ENCODE data around the gene SLC5A7. TPM values are rescaled to one million over a fixed set of nuclear protein-coding genes. Genes with fewer than 3 reads are reported as not detected.

Gene SLC5A7
- total RNA-seq, 1 experiment from 2014 or later, result not detected

GRCh38 chr2:108048752-108049151 is 62.4 kb downstream of the SLC5A7 start:
- Histone ChIP-seq H3K9me3 (ENCODE audit: low read length) (0 out of 2 replicates have a peak, but pooled peaks cover 4% of the 10 kb centered on the region), H3K4me3 (ENCODE audit: low read length) (no peak overlapping the region), H3K27ac (ENCODE audit: low read length) (no peak overlapping the region), H3K79me2 (ENCODE audit: low read length) (no peaks in the 10 kb centered on the region), H3K9ac (ENCODE audit: low read length) (no peak overlapping the region), H3K27me3 (ENCODE audit: low read length) (peaks cover 58% of the 10 kb centered on the region), H3K36me3 (ENCODE audit: low read depth, low read length) (no peaks in the 10 kb centered on the region), H3F3A (ENCODE audit: low read length, unreplicated experiment) (no peaks in the 10 kb centered on the region), H4K20me1 (ENCODE audit: low read length) (no peaks in the 10 kb centered on the region), H3K4me1 (ENCODE audit: insufficient read depth, low read length) (no peaks in the 10 kb centered on the region), H3K4me2 (ENCODE audit: low read length) (no peak overlapping the region), H2AFZ (ENCODE audit: low read length) (no peak overlapping the region), H3K9me2 (replicated peaks; ENCODE audit: low read length) (no peaks in the 10 kb centered on the region)
- intact Hi-C loops (cut with micrococcal nuclease), result no loop called here
- ChIA-PET POLR2A (ENCODE audit: unreplicated experiment) (no interaction called here), CTCF (interaction anchor here (0.6 kb wide), 1 partner anchor 33 kb away, joined by 3 read pairs; no protein-coding TSS in a partner anchor)
- DNase-seq (no peak), ATAC-seq (no peak)
- TF ChIP-seq EZH2 (IDR thresholded peaks at IDR 0.05; ENCODE audit: low read length, unreplicated experiment) (no peak), EZH2phosphoT487 (IDR thresholded peaks at IDR 0.05; ENCODE audit: borderline replicate concordance, low read length) (no peak), CTCF (conservative IDR thresholded peaks at IDR 0.05; ENCODE audit: low read depth, low read length) (no peak)
- no TSS peak for BruUV-seq (replicated peaks)

GRCh38 chr2:108058576-108059137 is 72.3 kb downstream of the SLC5A7 start:
- BruUV-seq (replicated peaks), result no TSS peak
- TF ChIP-seq EZH2 (IDR thresholded peaks at IDR 0.05; ENCODE audit: low read length, unreplicated experiment), result no peak
- no peak for TF ChIP-seq CTCF (conservative IDR thresholded peaks at IDR 0.05; ENCODE audit: low read depth, low read length)
- TF ChIP-seq EZH2phosphoT487 (IDR thresholded peaks at IDR 0.05; ENCODE audit: borderline replicate concordance, low read length), result no peak

GRCh38 chr2:108061439-108062042 is 75.2 kb downstream of the SLC5A7 start:
- no peak overlapping the region for H3K4me2 ChIP-seq (ENCODE audit: low read length)
- CTCF ChIA-PET, result no interaction called here
- POLR2A ChIA-PET (ENCODE audit: unreplicated experiment), result no interaction called here
- no peak overlapping the region for H3K27ac ChIP-seq (ENCODE audit: low read length)
- no peaks in the 10 kb centered on the region for H3K4me1 ChIP-seq (ENCODE audit: insufficient read depth, low read length)
- no peaks in the 10 kb centered on the region for H3F3A ChIP-seq (ENCODE audit: low read length, unreplicated experiment)
- no peaks in the 10 kb centered on the region for H3K9me2 ChIP-seq (replicated peaks; ENCODE audit: low read length)
- TF ChIP-seq CTCF (conservative IDR thresholded peaks at IDR 0.05; ENCODE audit: low read depth, low read length) (no peak), EZH2 (IDR thresholded peaks at IDR 0.05; ENCODE audit: low read length, unreplicated experiment) (no peak)
- intact Hi-C loops (cut with micrococcal nuclease), result no loop called here
- no peaks in the 10 kb centered on the region for H3K9me3 ChIP-seq (ENCODE audit: low read length)
- no peaks in the 10 kb centered on the region for H4K20me1 ChIP-seq (ENCODE audit: low read length)
- no peak overlapping the region for H3K4me3 ChIP-seq (ENCODE audit: low read length)
- no peak overlapping the region for H2AFZ ChIP-seq (ENCODE audit: low read length)
- no peak for DNase-seq
- H3K79me2 ChIP-seq (ENCODE audit: low read length), result no peaks in the 10 kb centered on the region
- no peak overlapping the region for H3K9ac ChIP-seq (ENCODE audit: low read length)
- H3K36me3 ChIP-seq (ENCODE audit: low read depth, low read length), result no peaks in the 10 kb centered on the region
- peaks cover 79% of the 10 kb centered on the region for H3K27me3 ChIP-seq (ENCODE audit: low read length)
- no peak for ATAC-seq
- BruUV-seq (replicated peaks), result no TSS peak

More at GRCh38 chr2:108058576-108059137, 72.3 kb downstream of the SLC5A7 start:
- Histone ChIP-seq H3K4me2 (ENCODE audit: low read length) (no peak overlapping the region), H3K27me3 (ENCODE audit: low read length) (peaks cover 88% of the 10 kb centered on the region), H3K4me3 (ENCODE audit: low read length) (no peak overlapping the region), H4K20me1 (ENCODE audit: low read length) (no peaks in the 10 kb centered on the region), H3F3A (ENCODE audit: low read length, unreplicated experiment) (no peaks in the 10 kb centered on the region), H3K36me3 (ENCODE audit: low read depth, low read length) (no peaks in the 10 kb centered on the region), H3K79me2 (ENCODE audit: low read length) (no peaks in the 10 kb centered on the region), H3K9me2 (replicated peaks; ENCODE audit: low read length) (no peaks in the 10 kb centered on the region), H3K4me1 (ENCODE audit: insufficient read depth, low read length) (no peaks in the 10 kb centered on the region), H3K9me3 (ENCODE audit: low read length) (no peaks in the 10 kb centered on the region), H2AFZ (ENCODE audit: low read length) (no peak overlapping the region), H3K27ac (ENCODE audit: low read length) (no peak overlapping the region), H3K9ac (ENCODE audit: low read length) (no peak overlapping the region)
- ATAC-seq (no peak), DNase-seq (no peak)
- ChIA-PET POLR2A (ENCODE audit: unreplicated experiment) (no interaction called here), CTCF (no interaction called here)
- intact Hi-C loops (cut with micrococcal nuclease), result no loop called here

Data from PC-3 (cell line).